HEK293 (cell line): Measurements from ENCODE around the gene IFNE.

Experiments used
- ELK4 ChIP-seq: IDR thresholded peaks from 2 replicates; pipeline ENCODE4 v1.6.1; 2011; ENCODE audit warnings: mild to moderate bottlenecking, low read depth, low read length, borderline replicate concordance
- KLF16 ChIP-seq: fragments of 450-650 bp; formaldehyde crosslinking; IDR thresholded peaks from 2 replicates; pipeline ENCODE4 v1.5.1; 2017; ENCODE audit warnings: missing biosample characterization, missing genetic modification characterization
- ZBTB1 ChIP-seq: fragments of 450-650 bp; formaldehyde crosslinking; IDR thresholded peaks from 2 replicates; pipeline ENCODE4 v1.5.1; 2016; ENCODE audit warnings: missing biosample characterization, missing genetic modification characterization
- ZNF10 ChIP-seq: fragments of 450-650 bp; formaldehyde crosslinking; IDR thresholded peaks from 2 replicates; pipeline ENCODE4 v1.5.1; 2017; ENCODE audit warnings: missing biosample characterization, missing genetic modification characterization
- ZNF138 ChIP-seq: fragments of 450-650 bp; formaldehyde crosslinking; IDR thresholded peaks from 2 replicates; pipeline ENCODE4 v1.5.1; 2016; ENCODE audit warnings: missing biosample characterization, missing genetic modification characterization, borderline replicate concordance
- ZNF335 ChIP-seq: fragments of 450-650 bp; formaldehyde crosslinking; conservative IDR thresholded peaks from 2 replicates; pipeline ENCODE4 v1.5.1; 2016; ENCODE audit warnings: missing biosample characterization, missing genetic modification characterization
- ZNF354C ChIP-seq: fragments of 450-650 bp; formaldehyde crosslinking; IDR thresholded peaks from 2 replicates; pipeline ENCODE4 v1.5.1; 2016; ENCODE audit warnings: missing biosample characterization, missing genetic modification characterization, low read depth, borderline replicate concordance
- ZNF596 ChIP-seq: fragments of 450-650 bp; IDR thresholded peaks from 2 replicates; pipeline ENCODE4 v1.5.0; 2018; ENCODE audit warnings: missing biosample characterization, mild to moderate bottlenecking, missing genetic modification characterization, moderate library complexity
- ZNF785 ChIP-seq: fragments of 450-650 bp; formaldehyde crosslinking; IDR thresholded peaks from 2 replicates; pipeline ENCODE4 v1.5.1; 2016; ENCODE audit warnings: missing biosample characterization, missing genetic modification characterization
- TF ChIP-seq, protein P1 (sequence below): fragments of 450-650 bp; formaldehyde crosslinking; IDR thresholded peaks from 2 replicates; pipeline ENCODE4 v1.5.1; 2016; ENCODE audit warnings: missing biosample characterization, missing genetic modification characterization

GRCh38 chr9:21521448-21521847 is 39.3 kb upstream of the IFNE start:
- TF ChIP-seq, protein P1, sequence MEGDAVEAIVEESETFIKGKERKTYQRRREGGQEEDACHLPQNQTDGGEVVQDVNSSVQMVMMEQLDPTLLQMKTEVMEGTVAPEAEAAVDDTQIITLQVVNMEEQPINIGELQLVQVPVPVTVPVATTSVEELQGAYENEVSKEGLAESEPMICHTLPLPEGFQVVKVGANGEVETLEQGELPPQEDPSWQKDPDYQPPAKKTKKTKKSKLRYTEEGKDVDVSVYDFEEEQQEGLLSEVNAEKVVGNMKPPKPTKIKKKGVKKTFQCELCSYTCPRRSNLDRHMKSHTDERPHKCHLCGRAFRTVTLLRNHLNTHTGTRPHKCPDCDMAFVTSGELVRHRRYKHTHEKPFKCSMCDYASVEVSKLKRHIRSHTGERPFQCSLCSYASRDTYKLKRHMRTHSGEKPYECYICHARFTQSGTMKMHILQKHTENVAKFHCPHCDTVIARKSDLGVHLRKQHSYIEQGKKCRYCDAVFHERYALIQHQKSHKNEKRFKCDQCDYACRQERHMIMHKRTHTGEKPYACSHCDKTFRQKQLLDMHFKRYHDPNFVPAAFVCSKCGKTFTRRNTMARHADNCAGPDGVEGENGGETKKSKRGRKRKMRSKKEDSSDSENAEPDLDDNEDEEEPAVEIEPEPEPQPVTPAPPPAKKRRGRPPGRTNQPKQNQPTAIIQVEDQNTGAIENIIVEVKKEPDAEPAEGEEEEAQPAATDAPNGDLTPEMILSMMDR, result no peak
- TF ChIP-seq ZNF10 (tag by site-specific recombination), result no peak
- TF ChIP-seq ELK4, result no peak
- TF ChIP-seq KLF16 (tag by site-specific recombination), result no peak
- no peak for TF ChIP-seq ZNF354C (tag by site-specific recombination)
- no peak for TF ChIP-seq ZNF596 (tag by site-specific recombination)
- no peak for TF ChIP-seq ZBTB1 (tag by site-specific recombination)
- TF ChIP-seq ZNF335 (tag by site-specific recombination), result no peak
- TF ChIP-seq ZNF138, result no peak
- TF ChIP-seq ZNF785, result no peak
